ENCODE measurements around the gene VGLL1.

- TF ChIP-seq, protein P1, sequence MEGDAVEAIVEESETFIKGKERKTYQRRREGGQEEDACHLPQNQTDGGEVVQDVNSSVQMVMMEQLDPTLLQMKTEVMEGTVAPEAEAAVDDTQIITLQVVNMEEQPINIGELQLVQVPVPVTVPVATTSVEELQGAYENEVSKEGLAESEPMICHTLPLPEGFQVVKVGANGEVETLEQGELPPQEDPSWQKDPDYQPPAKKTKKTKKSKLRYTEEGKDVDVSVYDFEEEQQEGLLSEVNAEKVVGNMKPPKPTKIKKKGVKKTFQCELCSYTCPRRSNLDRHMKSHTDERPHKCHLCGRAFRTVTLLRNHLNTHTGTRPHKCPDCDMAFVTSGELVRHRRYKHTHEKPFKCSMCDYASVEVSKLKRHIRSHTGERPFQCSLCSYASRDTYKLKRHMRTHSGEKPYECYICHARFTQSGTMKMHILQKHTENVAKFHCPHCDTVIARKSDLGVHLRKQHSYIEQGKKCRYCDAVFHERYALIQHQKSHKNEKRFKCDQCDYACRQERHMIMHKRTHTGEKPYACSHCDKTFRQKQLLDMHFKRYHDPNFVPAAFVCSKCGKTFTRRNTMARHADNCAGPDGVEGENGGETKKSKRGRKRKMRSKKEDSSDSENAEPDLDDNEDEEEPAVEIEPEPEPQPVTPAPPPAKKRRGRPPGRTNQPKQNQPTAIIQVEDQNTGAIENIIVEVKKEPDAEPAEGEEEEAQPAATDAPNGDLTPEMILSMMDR (IDR thresholded peaks at IDR 0.05), result peak in 3 of 4 experiments; percentile 27 to 39 (median 29)
- no peak for TF ChIP-seq POLR2A (IDR thresholded peaks at IDR 0.05)
- no peak for TF ChIP-seq POLR2AphosphoS5 (IDR thresholded peaks at IDR 0.05)
Observed at GRCh38 chrX:136577552-136577951, 45.5 kb downstream of the VGLL1 start.

All from prostate gland (tissue), 2 donors.